Neural progenitor cell (in vitro differentiated cells): ENCODE measurements around the gene PARVA.

Experiments
- EZH2 ChIP-seq: fragments of 200-600 bp; sonication (generic); IDR thresholded peaks from 2 replicates; pipeline ENCODE4 v1.6.1; 2017; ENCODE audit warnings: antibody characterized with exemption, mild to moderate bottlenecking, moderate library complexity
- TF ChIP-seq, protein P1 (sequence below): fragments of 200-600 bp; sonication (generic); IDR thresholded peaks from 2 replicates; pipeline ENCODE4 v1.5.1; 2017; ENCODE audit warnings: antibody characterized with exemption, mild to moderate bottlenecking

- TF ChIP-seq, protein P1, sequence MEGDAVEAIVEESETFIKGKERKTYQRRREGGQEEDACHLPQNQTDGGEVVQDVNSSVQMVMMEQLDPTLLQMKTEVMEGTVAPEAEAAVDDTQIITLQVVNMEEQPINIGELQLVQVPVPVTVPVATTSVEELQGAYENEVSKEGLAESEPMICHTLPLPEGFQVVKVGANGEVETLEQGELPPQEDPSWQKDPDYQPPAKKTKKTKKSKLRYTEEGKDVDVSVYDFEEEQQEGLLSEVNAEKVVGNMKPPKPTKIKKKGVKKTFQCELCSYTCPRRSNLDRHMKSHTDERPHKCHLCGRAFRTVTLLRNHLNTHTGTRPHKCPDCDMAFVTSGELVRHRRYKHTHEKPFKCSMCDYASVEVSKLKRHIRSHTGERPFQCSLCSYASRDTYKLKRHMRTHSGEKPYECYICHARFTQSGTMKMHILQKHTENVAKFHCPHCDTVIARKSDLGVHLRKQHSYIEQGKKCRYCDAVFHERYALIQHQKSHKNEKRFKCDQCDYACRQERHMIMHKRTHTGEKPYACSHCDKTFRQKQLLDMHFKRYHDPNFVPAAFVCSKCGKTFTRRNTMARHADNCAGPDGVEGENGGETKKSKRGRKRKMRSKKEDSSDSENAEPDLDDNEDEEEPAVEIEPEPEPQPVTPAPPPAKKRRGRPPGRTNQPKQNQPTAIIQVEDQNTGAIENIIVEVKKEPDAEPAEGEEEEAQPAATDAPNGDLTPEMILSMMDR, result no peak
- no peak for TF ChIP-seq EZH2
Measured at GRCh38 chr11:12547953-12548650, 170.7 kb downstream of the PARVA start.
